ENCODE measurements around the gene SHF. TPM values are rescaled to one million over a fixed set of nuclear protein-coding genes. Genes with fewer than 3 reads are reported as not detected.

SHF gene
- total and polyA plus RNA-seq, 2 donors (not counting 1 experiment from before 2014, with no cell fraction given) = 1.6 to 15.4 TPM

- POLR2A ChIA-PET = no interaction called here
- no peak overlapping the region for H3K4me2 ChIP-seq (replicated peaks; ENCODE audit: low read depth, low read length, poor library complexity, severe bottlenecking)
- Mint-ChIP-seq H3K9me3 (ENCODE audit: insufficient read depth) (no peaks in the 10 kb centered on the region), H3K4me3 (no peak overlapping the region), H3K4me1 (no peaks in the 10 kb centered on the region), H3K27me3 (no peaks in the 10 kb centered on the region), H3K27ac (no peak overlapping the region)
- H3K4me3 ChIP-seq (ENCODE audit: control extremely low read depth in 1 of 5, extremely low read depth in 1 of 5, insufficient read depth in 1 of 5, low read depth in 2 of 5, low read length in 4 of 5) = no peak overlapping the region
- no peaks in the 10 kb centered on the region for H3K79me2 ChIP-seq (ENCODE audit: control insufficient read depth, insufficient read depth, low read length)
- H3K4me1 ChIP-seq (ENCODE audit: control insufficient read depth in 2 of 2, insufficient read depth in 2 of 2, low read length in 2 of 2) = no peaks in the 10 kb centered on the region
- TF ChIP-seq CTCF (IDR thresholded peaks at IDR 0.05) = no peak
- no peak for DNase-seq
- CTCF ChIA-PET = no interaction called here
- H4K20me1 ChIP-seq (ENCODE audit: control insufficient read depth, insufficient read depth, low read length, poor library complexity, severe bottlenecking) = no peaks in the 10 kb centered on the region
- H2AFZ ChIP-seq (ENCODE audit: insufficient read depth, low read depth, low read length, poor library complexity, severe bottlenecking) = no peak overlapping the region
- H3K36me3 ChIP-seq (replicated peaks in 1 of 2; ENCODE audit: control extremely low read depth in 1 of 2, control insufficient read depth in 1 of 2, extremely low read depth in 1 of 2, insufficient read depth in 2 of 2, low read length in 1 of 2) = no peaks in the 10 kb centered on the region
- H3K27me3 ChIP-seq (replicated peaks in 1 of 4; ENCODE audit: control extremely low read depth in 1 of 4, control insufficient read depth in 3 of 4, insufficient read depth in 4 of 4, low read length in 3 of 4) = no peaks in the 10 kb centered on the region
- no peak for ATAC-seq (ENCODE audit: low read depth)
- intact Hi-C loops (cut with micrococcal nuclease) = no loop called here
- no peak overlapping the region for H3K27ac ChIP-seq (ENCODE audit: low read length in 2 of 2)
- no peak overlapping the region for H3K9ac ChIP-seq (ENCODE audit: low read length)
- 94% methylated on average over 2 of the region's 6 CpGs for WGBS (ENCODE audit: insufficient coverage)
- H3K9me3 ChIP-seq (ENCODE audit: control extremely low read depth in 1 of 3, control insufficient read depth in 2 of 3, insufficient read depth in 1 of 3, low read length in 2 of 3) = no peaks in the 10 kb centered on the region
Measured at GRCh38 chr15:45150481-45150880, 37.3 kb downstream of the SHF start.

GRCh38 chr15:45149060-45149459 lies 38.7 kb downstream of the SHF start:
- Histone ChIP-seq H3K79me2 (ENCODE audit: control insufficient read depth, insufficient read depth, low read length) (no peaks in the 10 kb centered on the region), H3K27ac (ENCODE audit: low read length in 2 of 2) (no peak overlapping the region), H3K9me3 (ENCODE audit: control extremely low read depth in 1 of 3, control insufficient read depth in 2 of 3, insufficient read depth in 1 of 3, low read length in 2 of 3) (no peaks in the 10 kb centered on the region), H3K4me3 (ENCODE audit: control extremely low read depth in 1 of 5, extremely low read depth in 1 of 5, insufficient read depth in 1 of 5, low read depth in 2 of 5, low read length in 4 of 5) (no peak overlapping the region), H3K4me1 (ENCODE audit: control insufficient read depth in 2 of 2, insufficient read depth in 2 of 2, low read length in 2 of 2) (no peaks in the 10 kb centered on the region), H3K4me2 (replicated peaks; ENCODE audit: low read depth, low read length, poor library complexity, severe bottlenecking) (no peak overlapping the region), H4K20me1 (ENCODE audit: control insufficient read depth, insufficient read depth, low read length, poor library complexity, severe bottlenecking) (no peaks in the 10 kb centered on the region), H3K27me3 (replicated peaks in 1 of 4; ENCODE audit: control extremely low read depth in 1 of 4, control insufficient read depth in 3 of 4, insufficient read depth in 4 of 4, low read length in 3 of 4) (no peaks in the 10 kb centered on the region), H3K9ac (ENCODE audit: low read length) (no peak overlapping the region), H2AFZ (ENCODE audit: insufficient read depth, low read depth, low read length, poor library complexity, severe bottlenecking) (no peak overlapping the region), H3K36me3 (replicated peaks in 1 of 2; ENCODE audit: control extremely low read depth in 1 of 2, control insufficient read depth in 1 of 2, extremely low read depth in 1 of 2, insufficient read depth in 2 of 2, low read length in 1 of 2) (no peaks in the 10 kb centered on the region)
- TF ChIP-seq EZH2 (IDR thresholded peaks at IDR 0.05; ENCODE audit: borderline replicate concordance, insufficient read depth, low read depth, low read length, poor library complexity, severe bottlenecking) (no peak), CTCF (IDR thresholded peaks at IDR 0.05) (no peak)
- no peak for ATAC-seq (ENCODE audit: low read depth)
- no peaks in the 10 kb centered on the region for H3K27me3 Mint-ChIP-seq
- H3K4me1 Mint-ChIP-seq = no peaks in the 10 kb centered on the region
- intact Hi-C loops (cut with micrococcal nuclease) = no loop called here
- ChIA-PET CTCF (no interaction called here), POLR2A (no interaction called here)
- WGBS (ENCODE audit: insufficient coverage) = no CpG with 5 or more reads among the region's 1 CpG
- no peak for DNase-seq
- H3K27ac Mint-ChIP-seq = no peak overlapping the region
- H3K4me3 Mint-ChIP-seq = no peak overlapping the region
- no peaks in the 10 kb centered on the region for H3K9me3 Mint-ChIP-seq (ENCODE audit: insufficient read depth)

All from B cell (primary cell).